ENCODE results near the gene COL24A1. TPM values are rescaled to one million over a fixed set of nuclear protein-coding genes. Genes with fewer than 3 reads are reported as not detected.

Gene COL24A1
- total RNA-seq, 1 experiment from 2014 or later: not detected

DNA sequence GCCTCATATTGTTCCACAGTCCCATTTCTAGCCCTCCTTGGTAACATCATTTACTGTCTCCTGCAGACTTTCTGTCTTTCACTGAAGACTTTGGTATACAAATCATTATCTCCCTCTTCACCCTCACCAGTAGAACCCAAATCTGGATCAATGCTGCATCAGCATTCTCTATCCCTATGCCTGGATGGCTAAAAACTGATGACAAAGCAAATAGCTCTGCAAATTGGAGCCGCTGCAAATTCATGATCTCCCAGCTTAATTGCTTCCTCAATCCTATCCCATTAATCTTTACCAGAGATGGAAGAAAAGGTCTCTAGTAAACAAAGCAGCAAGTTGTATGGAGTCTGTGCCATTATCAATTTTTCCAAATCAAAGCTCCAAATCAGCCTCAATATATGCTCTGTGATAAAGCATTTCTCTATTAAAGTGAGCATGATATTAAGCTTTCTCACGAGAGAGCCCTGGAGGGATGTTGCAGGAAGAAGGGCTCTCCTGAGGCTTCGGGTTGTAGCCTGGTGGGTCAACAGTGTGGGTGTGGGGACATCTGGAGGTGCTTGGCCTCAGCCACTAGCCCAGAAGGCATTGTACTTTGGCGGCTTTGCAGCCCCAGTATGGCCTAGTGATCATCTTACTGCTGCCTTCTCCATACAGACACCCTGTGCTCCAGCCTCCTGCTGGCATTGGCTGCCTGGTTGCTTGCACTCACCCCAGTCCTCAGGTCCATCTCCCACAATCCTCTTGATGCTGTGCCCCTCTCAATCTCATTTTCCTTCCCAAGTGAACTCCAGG lies 46.2 kb upstream of the COL24A1 start (continued):
- TF ChIP-seq, protein P1, sequence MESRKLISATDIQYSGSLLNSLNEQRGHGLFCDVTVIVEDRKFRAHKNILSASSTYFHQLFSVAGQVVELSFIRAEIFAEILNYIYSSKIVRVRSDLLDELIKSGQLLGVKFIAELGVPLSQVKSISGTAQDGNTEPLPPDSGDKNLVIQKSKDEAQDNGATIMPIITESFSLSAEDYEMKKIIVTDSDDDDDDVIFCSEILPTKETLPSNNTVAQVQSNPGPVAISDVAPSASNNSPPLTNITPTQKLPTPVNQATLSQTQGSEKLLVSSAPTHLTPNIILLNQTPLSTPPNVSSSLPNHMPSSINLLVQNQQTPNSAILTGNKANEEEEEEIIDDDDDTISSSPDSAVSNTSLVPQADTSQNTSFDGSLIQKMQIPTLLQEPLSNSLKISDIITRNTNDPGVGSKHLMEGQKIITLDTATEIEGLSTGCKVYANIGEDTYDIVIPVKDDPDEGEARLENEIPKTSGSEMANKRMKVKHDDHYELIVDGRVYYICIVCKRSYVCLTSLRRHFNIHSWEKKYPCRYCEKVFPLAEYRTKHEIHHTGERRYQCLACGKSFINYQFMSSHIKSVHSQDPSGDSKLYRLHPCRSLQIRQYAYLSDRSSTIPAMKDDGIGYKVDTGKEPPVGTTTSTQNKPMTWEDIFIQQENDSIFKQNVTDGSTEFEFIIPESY (IDR thresholded peaks at IDR 0.05; ENCODE audit: extremely low read depth, insufficient replicate concordance, low read length): no peak
- no peak for TF ChIP-seq EZH2phosphoT487 (IDR thresholded peaks at IDR 0.05; ENCODE audit: borderline replicate concordance)

DNA sequence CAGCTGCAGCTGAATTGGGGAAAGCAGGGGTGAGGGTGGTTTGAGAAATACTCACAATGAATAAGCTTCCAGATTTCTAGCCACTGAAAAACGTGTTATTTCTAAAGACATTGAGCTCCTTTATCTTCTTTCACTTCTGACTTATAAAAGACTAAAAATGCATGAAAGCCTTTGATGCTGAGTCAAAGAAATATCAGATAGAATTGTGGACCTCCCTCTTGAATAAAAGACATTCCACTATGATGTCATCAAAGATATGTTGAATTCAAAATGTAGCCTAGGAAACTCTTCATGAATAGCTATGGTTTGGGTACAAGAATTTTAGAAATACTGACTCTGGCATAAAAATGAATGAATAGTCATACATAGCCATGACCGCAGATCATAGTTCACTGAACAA lies 44.7 kb upstream of the COL24A1 start:
- intact Hi-C loops (cut with micrococcal nuclease): no loop called here
- ChIA-PET CTCF (no interaction called here), POLR2A (no interaction called here), RAD21 (ENCODE audit: low non-redundant PET in 1 of 2, low total read pairs in 2 of 2, uncharacterized antibody in 2 of 2, unreplicated experiment in 2 of 2) (no interaction called here)
- DNase-seq (ENCODE audit: low read depth, low spot score): no peak
- TF ChIP-seq CEBPB (IDR thresholded peaks at IDR 0.05; ENCODE audit: low read depth): no peak
- TF ChIP-seq EGR1 (IDR thresholded peaks at IDR 0.05; ENCODE audit: low read depth): no peak
- TF ChIP-seq ZFX (IDR thresholded peaks at IDR 0.05): no peak
- no peak for TF ChIP-seq RAD21 (IDR thresholded peaks at IDR 0.05; ENCODE audit: low read depth)
- no peak for TF ChIP-seq ELF1 (IDR thresholded peaks at IDR 0.05; ENCODE audit: borderline replicate concordance, low read depth)
- no peak for TF ChIP-seq POLR2AphosphoS5 (IDR thresholded peaks at IDR 0.05; ENCODE audit: low read depth, low read length)
- TF ChIP-seq, protein P2, sequence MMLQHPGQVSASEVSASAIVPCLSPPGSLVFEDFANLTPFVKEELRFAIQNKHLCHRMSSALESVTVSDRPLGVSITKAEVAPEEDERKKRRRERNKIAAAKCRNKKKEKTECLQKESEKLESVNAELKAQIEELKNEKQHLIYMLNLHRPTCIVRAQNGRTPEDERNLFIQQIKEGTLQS (IDR thresholded peaks at IDR 0.05): no peak
- no peak for TF ChIP-seq JUND (IDR thresholded peaks at IDR 0.05)
- no peak for TF ChIP-seq EZH2 (IDR thresholded peaks at IDR 0.05)
- TF ChIP-seq, protein P1 (IDR thresholded peaks at IDR 0.05; ENCODE audit: extremely low read depth, insufficient replicate concordance, low read length): no peak
- TF ChIP-seq EZH2phosphoT487 (IDR thresholded peaks at IDR 0.05; ENCODE audit: borderline replicate concordance): no peak
- H3K4me1 ChIP-seq (ENCODE audit: control insufficient read depth in 1 of 2, insufficient read depth in 2 of 2, low read length in 2 of 2): no peaks in the 10 kb centered on the region
- H3K9me3 ChIP-seq (ENCODE audit: control insufficient read depth in 1 of 2, insufficient read depth in 1 of 2, low read depth in 1 of 2, low read length in 2 of 2): no peaks in the 10 kb centered on the region
- BruUV-seq (replicated peaks): no TSS peak
- H3K27me3 ChIP-seq (ENCODE audit: insufficient read depth, low read length): no peaks in the 10 kb centered on the region
- H3K36me3 ChIP-seq (ENCODE audit: control insufficient read depth in 1 of 2, insufficient read depth in 2 of 2, low read length in 2 of 2): no peaks in the 10 kb centered on the region
- no peaks in the 10 kb centered on the region for H4K20me1 ChIP-seq (ENCODE audit: insufficient read depth)
- no peaks in the 10 kb centered on the region for H3K79me2 ChIP-seq (ENCODE audit: insufficient read depth, low read length)
- no peak overlapping the region for H3K4me2 ChIP-seq (ENCODE audit: low read length)
- ATAC-seq: no peak
- H3K9me2 ChIP-seq (ENCODE audit: insufficient read depth): no peaks in the 10 kb centered on the region
- no peak overlapping the region for H2AFZ ChIP-seq (ENCODE audit: low read depth, low read length, poor library complexity, severe bottlenecking)
- H3K27ac ChIP-seq (ENCODE audit: low read depth, low read length): no peak overlapping the region
- H3K9ac ChIP-seq (ENCODE audit: low read length): no peak overlapping the region
- H3K4me3 ChIP-seq (replicated peaks in 1 of 2; ENCODE audit: low read depth in 1 of 2, low read length in 2 of 2): no peak overlapping the region

All from HCT116 (cell line).